AG09309 (cell line): ENCODE results near the gene MAGI2.

ENCODE experiments used
- DNase-seq: peaks from one replicate; pipeline ENCODE4 v3.0.0-alpha.2; 2010; ENCODE audit warnings: low read depth
- H3K4me3 ChIP-seq: 2 replicates; pipeline ENCODE4 v1.5.1; 2011; ENCODE audit warnings: mild to moderate bottlenecking, low read depth, low read length, moderate library complexity; ENCODE audit not compliant: control insufficient read depth
- TF ChIP-seq, protein P1 (sequence below): IDR thresholded peaks from 2 replicates; pipeline ENCODE4 v1.5.1; 2011; ENCODE audit warnings: mild to moderate bottlenecking, low read depth, low read length, inconsistent platforms; ENCODE audit not compliant: insufficient read depth, control insufficient read depth; ENCODE audit errors: missing control alignments

Gene MAGI2

DNA sequence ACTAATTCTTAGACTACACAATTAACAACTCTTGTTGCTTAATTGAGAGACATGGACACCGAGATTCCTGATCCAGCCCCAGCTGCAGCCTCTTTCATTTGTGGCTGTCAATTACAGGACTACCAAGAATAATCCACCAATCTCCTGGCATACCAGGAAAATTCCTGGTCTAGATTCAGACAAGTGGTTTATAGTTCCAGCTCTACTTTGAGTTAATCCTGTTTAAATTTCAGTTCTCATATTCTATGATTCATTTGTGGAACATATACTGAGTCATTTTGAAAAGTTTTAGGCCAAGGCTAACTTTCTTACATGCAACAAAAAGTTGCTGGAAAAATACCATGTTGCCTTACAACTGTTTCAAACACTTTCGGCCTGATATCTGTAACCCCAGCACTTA lies 253.5 kb downstream of the MAGI2 start:
- DNase-seq, result peak; percentile 13
- no peak overlapping the region for H3K4me3 ChIP-seq
- TF ChIP-seq, protein P1, sequence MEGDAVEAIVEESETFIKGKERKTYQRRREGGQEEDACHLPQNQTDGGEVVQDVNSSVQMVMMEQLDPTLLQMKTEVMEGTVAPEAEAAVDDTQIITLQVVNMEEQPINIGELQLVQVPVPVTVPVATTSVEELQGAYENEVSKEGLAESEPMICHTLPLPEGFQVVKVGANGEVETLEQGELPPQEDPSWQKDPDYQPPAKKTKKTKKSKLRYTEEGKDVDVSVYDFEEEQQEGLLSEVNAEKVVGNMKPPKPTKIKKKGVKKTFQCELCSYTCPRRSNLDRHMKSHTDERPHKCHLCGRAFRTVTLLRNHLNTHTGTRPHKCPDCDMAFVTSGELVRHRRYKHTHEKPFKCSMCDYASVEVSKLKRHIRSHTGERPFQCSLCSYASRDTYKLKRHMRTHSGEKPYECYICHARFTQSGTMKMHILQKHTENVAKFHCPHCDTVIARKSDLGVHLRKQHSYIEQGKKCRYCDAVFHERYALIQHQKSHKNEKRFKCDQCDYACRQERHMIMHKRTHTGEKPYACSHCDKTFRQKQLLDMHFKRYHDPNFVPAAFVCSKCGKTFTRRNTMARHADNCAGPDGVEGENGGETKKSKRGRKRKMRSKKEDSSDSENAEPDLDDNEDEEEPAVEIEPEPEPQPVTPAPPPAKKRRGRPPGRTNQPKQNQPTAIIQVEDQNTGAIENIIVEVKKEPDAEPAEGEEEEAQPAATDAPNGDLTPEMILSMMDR, result no peak

DNA sequence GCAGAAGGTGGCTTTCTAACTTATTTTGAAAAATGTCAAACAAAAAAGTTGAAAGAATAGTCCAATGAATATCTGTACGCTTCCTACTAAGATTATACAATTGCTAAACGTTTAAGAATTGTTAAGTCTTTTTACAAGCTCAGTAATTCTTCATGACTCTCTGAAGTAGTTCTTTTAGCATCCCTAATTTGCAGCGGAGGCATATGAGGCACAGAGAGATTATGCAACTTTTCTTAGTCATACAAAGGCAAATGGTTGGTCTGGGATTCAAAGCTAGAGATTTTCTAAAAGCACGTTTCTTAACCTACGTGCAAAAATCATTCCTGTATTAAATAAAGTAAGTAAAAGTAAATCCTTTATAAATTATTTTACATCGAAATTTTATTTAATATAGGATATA lies 254.2 kb downstream of the MAGI2 start:
- no peak overlapping the region for H3K4me3 ChIP-seq
- TF ChIP-seq, protein P1, result no peak
- DNase-seq, result peak; percentile 65

DNA sequence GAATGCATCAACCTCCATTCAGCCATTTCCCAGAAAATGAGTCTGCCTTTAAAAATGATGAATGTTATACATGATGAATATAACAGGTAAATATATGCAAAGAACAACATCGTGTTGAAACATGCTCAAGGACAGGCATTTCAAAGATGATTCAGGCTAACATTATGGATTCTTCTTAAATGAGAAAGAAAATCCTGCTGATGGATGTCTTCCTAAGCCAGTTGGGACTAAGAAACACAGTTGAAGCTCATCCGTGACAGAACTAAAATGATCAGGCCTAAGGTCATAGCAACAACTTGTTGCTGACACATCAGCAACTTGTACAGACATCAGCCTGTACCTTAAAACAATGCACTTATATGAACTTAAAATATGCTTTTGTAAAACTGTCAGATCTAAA lies 267.9 kb downstream of the MAGI2 start:
- no peak for DNase-seq

DNA sequence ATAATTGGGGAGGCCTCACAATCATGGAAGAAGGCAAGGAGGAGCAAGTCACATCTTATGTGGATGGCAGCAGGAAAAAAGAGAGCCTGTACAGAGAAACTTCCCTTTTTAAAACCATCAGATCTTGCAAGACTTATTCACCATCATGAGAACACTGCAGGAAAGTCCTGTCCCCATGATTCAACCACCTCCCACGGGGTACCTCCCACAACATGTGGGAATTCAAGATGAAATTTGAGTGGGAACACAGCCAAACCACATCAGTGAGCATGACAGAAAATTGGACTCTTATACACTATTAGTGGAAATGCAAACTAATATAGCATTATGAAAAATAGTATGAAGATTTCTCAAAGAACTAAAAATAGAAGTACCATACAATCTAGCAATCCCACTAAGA lies 271.2 kb downstream of the MAGI2 start:
- DNase-seq, result peak; percentile 29
- TF ChIP-seq, protein P1, result no peak
- no peak overlapping the region for H3K4me3 ChIP-seq

More for the DNA sequence above, 267.9 kb downstream of the MAGI2 start:
- H3K4me3 ChIP-seq, result no peak overlapping the region
- TF ChIP-seq, protein P1, result no peak

DNA sequence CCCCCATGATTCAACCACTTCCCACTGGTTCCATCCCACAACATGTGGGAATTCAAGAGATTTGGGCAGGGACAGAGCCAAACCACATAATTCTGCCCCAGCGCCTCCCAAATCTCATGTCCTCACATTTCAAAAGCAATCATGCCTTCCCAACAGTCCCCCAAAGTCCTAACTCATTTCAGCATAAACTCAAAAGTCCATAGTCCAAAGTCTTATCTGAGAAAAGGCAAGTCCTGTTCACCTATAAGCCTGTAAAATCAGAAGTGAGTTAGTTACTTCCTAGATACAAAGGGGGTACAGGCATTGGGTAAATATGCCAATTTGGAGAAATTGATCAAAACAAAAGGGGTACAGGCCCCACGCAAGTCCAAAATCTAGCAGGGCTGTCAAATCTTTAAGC lies 272.9 kb downstream of the MAGI2 start:
- DNase-seq, result no peak
- TF ChIP-seq, protein P1, result no peak

DNA sequence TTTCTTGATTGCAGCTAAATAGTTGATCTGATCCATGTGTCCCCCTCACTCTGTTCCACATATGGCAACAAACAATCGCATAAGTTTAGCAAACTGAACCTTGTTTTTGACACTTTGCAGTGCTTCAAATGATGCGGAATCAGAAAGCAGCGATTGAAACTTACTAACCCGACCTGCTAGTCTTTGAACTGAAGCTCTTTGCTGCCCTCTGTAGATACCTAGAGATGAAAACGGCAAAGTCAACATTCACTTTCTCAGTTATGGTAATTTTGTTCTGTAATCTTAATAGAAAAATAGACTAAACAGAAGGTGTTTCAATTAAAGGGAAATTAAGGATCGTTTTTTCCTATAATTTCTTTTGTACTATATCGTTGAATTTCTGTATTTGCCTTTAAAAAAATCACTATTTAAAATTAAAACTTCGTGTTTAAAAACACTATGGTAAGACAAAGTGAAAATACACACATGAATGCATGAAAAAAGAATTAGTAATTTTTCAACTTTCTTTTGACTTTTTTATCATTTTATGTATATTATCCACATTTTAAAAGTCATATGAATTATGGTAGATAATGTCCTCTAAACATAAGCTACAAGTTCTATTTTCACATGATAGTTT lies 276.5 kb downstream of the MAGI2 start:
- no peak overlapping the region for H3K4me3 ChIP-seq
- TF ChIP-seq, protein P1, result peak; percentile 68
- peak; percentile 21 for DNase-seq

More for the DNA sequence above, 272.9 kb downstream of the MAGI2 start:
- no peak overlapping the region for H3K4me3 ChIP-seq
